Stimulated activated CD4-positive, alpha-beta T cell treated with anti-CD3 and anti-CD28 coated beads, Interleukin-1b, Interleukin-23, amount 100 ng/mL, for 1 hour (primary cell): ENCODE measurements around the gene MAD1L1.

Experiments used
- DNase-seq, 2 donors: peaks; one replicate each; pipeline ENCODE4 v3.0.0-alpha.2; 2020; ENCODE audit warnings: low read depth in 2 of 2

MAD1L1 gene

GRCh38 chr7:2201128-2201527 lies 31.6 kb downstream of the MAD1L1 start:
- DNase-seq: no peak

- no peak for DNase-seq
These were observed 32.2 kb downstream of the MAD1L1 start for GRCh38 chr7:2200584-2200980.

DNA sequence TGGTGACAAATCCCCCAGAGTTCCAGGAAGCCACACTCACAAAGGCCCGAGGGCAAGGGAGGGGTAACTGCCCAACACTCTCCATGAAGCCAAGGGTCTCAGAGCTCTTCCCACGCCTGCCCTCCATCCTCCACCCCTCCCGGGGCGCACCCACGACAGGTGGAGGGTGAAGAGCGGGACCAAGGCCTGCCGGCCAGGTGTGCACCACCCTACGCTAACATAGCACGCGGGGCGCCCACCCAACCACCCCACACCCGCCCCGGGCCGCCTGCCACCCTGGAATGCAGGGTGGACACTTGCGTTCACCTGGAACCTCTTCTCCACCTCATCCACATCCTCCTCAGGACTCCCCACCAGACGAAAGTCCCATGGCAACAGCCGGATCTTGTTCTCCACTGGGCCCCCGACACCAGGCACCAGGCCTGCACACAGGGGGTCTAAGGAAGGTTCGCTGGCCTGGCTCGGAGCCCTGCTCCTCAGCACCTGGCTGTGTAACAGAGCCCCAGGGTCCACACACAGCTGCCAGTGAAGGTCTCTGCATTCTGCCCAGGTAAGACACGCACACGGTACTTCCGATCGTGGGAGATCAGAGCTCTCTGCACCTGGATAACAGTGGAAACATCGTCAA lies 32.7 kb downstream of the MAD1L1 start:
- DNase-seq: no peak

DNA sequence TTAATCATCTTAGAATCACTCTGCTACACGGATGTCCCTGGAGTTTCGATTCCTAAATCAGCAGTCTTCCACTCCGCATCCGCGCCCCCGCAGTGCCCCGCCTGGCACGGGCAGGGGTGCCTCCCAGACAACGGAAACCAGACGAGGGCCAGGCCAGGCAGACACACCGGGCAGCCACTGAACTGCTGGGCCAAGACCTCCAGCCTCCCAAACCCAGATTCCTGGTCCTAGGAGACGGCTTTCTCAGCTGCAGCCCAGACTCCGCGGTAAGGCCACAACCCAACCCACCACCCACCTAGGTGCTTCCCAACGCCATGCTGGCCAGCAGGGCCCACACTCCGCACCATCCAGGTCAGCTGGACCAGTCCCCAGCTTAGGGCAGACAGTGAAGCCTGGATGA lies 33.2 kb downstream of the MAD1L1 start:
- DNase-seq: no peak

GRCh38 chr7:2198760-2199159 lies 34.0 kb downstream of the MAD1L1 start:
- no peak for DNase-seq

DNA sequence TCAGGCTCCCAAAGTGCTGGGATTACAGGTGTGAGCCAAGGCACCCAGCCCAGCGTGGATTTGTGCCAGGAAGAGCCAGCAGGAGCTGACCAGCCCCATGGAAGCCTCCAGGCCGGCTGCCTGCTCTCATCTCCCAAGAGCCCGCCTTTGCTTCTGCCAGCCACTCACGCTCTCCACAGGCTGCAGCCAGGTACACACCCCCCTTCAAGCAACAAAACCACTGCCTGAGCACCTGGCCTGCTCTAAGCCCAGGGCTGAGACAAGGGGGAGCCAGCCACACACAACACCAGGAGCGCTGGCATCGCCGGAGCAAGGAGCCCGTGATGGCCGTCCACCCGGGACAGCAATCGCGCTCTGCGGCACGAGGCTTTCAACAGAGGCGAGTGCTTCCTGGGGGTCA lies 34.5 kb downstream of the MAD1L1 start:
- DNase-seq: no peak

GRCh38 chr7:2197436-2198155 lies 35.1 kb downstream of the MAD1L1 start:
- no peak for DNase-seq

DNA sequence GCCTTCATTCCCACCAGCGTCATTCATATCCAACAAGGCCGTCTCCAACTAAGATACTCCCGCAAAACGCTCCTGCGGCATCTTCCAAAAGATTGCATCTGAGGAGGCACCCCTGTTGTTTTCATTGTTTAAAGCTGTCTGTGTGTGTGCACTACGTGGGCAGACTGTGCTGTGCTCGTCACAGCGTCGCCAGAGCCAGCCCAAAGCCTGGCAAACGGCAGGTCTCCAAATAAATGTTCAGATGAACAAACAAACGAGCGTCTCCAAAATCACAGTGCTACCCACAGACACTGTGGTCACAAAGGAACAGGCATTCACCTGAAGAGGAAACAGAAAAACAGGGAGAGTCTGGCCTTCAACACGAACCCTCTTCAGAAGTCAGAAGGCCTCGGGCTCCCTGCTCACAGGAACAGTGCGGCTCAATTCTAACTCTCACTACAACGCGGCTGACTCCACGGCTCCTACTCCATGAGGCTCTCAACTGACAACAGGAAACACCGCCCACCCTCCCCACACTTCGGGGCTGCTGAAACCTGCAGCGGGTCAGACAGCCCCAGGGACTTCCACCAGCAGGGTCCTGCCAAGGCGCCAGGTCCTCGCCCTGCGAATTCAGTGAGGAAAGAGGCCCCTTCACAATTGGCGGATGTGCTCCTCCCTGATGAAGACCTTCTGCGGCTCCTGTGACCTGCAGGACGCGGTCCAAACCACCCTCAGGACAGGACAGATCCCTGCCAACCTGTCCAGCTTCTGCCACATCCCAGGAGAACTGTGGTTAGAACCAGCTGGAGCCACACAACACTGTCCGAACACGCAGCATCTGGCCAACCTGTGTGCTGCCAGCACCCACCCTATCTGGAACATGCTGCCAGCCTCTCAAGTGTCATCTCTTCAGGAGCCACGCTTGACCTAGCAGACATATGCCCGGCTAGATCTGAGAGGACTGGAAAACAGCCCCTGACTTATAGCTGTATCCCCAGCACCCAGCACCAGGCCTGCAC lies 36.1 kb downstream of the MAD1L1 start:
- DNase-seq: no peak

- no peak for DNase-seq
These were observed 37.1 kb downstream of the MAD1L1 start for GRCh38 chr7:2195400-2196246.

DNA sequence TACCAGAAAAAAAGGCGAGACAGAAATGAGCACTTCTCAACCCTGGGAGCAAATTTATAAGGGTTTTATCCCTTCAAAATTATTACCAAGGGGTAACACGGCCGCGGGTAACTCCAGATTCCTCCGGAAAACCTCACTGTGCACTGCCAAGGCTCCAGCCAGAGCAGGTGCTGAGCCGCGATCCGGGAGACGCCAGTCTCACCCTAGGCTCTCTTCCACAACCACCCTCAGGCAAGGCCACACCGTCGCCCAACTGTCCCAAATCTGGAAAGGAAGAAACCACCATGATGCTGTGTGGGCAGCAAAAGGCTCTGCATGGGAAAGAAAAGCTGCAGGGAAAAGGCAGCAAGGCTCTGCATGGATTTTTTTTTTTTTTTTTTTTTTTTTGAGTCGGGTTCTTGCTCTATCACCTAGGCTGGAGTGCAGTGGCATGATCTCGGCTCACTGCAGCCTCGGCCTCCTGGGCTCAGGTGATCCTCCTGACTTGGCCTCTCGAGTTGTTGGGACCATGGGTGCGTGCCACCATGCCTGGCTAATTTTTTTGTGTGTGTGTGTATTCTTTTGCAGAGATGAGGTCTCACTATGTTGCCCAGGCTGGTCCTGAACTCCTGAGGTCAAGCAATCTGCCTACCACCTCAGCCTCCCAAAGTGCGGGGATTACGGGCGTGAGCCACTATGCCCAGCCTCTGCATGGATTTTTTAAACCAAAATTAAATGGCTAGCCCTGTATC lies 39.0 kb downstream of the MAD1L1 start:
- no peak for DNase-seq

DNA sequence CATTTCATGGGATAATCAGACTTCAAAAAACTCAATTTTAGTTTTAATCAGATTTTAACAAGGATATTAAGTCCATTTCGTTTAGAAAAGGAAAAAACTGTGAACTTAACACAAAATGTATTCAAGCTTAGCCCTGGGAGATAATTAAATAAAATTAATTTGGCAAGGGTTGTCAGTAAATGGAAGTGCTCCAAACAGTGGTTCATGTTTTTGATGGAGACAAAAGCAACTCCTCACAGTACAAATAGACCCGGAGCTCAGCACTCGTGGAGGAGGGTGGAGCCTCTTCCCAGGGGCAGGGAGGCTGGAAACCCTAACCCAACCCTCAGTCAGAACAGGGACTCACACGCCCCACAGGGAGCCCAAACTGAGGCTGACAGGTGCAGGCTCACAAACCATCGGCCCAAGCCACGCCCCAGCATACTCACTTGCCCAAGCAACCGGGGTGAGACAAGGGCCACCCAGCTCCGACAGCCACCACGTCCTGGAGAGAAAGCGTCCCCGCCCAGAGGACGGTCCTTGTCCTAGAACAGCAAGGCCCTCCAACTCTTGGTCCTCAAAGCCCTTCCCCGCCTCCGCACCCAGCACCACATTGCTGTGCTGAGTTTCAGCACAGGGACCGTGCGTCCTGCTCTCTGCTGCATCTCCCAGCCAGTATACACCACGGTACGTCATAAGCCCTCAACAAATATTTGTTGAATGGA lies 39.8 kb downstream of the MAD1L1 start:
- no peak for DNase-seq

DNA sequence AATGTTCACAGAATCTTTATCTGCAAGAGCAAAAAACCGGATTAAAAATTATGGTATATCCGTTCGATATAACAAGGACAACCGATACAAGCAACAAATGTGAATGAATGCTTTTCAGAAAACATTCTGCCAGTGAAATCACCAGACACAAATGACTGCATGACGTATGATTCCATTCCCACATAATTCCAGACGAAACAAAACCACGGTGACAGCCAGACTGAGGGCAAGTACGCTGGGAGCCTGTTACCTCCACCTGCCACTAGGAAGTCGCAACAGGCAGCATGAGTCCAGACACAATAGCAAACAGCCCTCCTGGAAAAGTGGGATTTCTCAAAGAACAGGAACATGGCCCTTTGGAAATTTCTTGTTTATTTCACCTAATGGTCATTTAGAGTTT lies 41.7 kb downstream of the MAD1L1 start:
- no peak for DNase-seq

GRCh38 chr7:2190531-2190930 lies 42.2 kb downstream of the MAD1L1 start:
- DNase-seq: no peak

- DNase-seq: no peak
These were observed 46.6 kb downstream of the MAD1L1 start for GRCh38 chr7:2186166-2186565.

DNA sequence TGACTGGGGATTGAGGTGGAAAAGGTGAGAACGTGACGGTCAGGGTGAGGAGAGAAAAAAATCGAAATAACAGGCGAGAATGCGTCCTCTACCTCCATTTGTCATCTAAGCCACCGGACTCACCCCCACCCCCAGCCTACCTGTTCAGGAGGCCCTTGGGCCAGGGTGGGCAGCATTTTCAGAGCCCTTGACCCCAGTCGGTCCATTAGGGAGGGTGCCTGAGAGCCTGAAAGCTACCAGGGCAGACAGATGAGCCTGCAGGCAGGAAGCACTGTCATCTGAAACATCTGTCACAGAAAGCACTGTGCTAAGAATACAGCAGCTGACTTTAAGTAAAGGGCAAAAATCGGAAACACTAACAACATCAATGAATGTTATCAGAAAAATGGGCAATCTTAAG lies 47.0 kb downstream of the MAD1L1 start:
- no peak for DNase-seq

DNA sequence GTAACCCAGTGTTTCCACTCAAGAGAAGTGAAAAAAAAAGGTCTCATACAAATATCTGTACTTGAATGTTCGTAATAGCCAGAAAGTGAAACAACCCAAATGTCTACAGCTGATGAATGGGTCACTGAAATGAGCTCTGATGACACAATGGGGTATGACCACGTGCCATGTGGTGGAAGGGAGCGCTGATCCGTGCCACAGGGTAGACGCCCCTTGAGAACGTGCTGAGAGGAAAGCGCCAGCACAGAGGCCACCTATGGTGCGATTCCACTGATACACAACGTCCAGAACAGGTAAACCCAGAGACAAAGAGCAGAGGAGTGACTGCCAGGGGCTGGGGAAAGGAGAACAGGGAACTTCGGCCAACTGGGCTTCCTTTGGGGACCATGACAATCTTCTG lies 50.3 kb downstream of the MAD1L1 start:
- DNase-seq: no peak

DNA sequence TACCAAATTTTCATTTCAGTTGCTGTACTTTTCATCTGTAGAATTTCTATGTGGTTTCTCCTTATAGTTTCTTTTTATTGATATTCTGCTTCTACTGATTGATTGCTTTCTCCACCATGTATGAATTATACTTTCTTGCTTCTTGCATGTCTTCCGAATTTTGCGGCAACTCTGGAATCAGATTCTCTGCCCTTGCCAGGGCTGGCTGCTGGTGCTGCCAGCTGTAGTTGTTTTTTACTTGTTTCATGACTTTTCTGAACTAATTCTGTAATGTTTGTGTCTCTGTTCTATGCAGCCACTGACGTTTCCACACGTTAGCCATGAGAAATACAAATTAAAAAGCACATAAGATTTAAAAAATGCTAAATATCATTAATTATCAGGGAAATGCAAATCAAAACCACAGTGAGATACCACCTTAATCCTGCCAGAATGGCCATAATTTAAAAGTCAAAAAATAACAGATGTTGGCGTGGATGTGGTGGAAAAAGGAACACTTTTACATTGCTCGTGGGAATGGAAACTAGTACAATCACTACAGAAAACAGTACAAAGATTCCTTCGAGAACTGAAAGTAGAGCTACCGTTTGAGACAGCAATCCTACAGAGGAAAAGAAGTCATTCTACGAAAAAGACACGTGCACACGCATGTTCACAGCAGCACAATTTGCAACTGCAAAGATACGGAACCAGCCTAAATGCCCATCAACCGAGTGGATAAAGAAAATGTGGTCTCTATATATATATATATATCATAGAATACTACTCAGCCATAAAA lies 51.5 kb downstream of the MAD1L1 start:
- DNase-seq: no peak

- DNase-seq: no peak
These were observed 52.7 kb downstream of the MAD1L1 start for GRCh38 chr7:2180081-2180480.

DNA sequence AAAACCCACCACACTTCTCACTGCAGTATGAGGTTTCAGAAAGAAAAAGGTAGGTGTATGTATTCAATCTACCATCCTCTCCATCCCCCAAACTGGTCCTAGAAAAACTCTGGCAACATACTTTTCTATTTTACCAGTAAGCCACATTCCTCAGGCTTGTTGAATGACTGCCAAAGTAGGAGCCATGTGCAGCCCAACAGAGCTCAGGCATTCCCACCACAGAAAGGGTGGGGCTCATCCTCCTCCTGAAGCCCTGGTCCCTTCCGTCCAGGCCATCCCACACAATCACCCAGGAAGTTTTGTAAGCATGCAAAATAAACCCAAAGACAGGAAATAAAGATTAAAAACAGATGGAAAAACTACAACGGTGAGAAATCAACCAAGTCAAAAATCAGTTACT lies 57.2 kb downstream of the MAD1L1 start:
- no peak for DNase-seq

GRCh38 chr7:2175091-2175490 lies 57.7 kb downstream of the MAD1L1 start:
- no peak for DNase-seq
